HG03025 (cell line): ENCODE data around the gene SEMA3G.

ENCODE experiments used
- ATAC-seq: cut with Tn5 transposase; IDR thresholded peaks from one replicate; pipeline ENCODE4 v1.9.1; 2021; ENCODE audit warnings: mild to moderate bottlenecking, moderate library complexity; ENCODE audit not compliant: unreplicated experiment, low FRiP score

SEMA3G gene

DNA sequence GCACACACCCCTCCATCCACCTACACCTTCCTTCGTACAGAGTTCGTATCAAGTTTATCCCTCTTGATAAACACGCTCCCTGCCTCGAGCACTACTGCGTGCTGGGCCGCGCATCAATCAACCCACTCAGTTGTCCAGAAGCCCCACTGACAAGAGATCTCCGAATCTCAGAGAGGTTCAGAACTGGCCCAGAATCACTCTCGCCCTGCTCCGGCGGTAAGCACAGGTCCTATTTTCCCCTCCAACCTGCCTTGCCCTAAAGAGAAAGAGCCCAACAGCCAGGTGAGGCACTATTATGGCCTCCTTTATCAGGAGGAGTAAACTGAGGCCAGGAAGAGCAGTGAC is 10.0 kb upstream of the SEMA3G start:
- ATAC-seq: peak; percentile 3

DNA sequence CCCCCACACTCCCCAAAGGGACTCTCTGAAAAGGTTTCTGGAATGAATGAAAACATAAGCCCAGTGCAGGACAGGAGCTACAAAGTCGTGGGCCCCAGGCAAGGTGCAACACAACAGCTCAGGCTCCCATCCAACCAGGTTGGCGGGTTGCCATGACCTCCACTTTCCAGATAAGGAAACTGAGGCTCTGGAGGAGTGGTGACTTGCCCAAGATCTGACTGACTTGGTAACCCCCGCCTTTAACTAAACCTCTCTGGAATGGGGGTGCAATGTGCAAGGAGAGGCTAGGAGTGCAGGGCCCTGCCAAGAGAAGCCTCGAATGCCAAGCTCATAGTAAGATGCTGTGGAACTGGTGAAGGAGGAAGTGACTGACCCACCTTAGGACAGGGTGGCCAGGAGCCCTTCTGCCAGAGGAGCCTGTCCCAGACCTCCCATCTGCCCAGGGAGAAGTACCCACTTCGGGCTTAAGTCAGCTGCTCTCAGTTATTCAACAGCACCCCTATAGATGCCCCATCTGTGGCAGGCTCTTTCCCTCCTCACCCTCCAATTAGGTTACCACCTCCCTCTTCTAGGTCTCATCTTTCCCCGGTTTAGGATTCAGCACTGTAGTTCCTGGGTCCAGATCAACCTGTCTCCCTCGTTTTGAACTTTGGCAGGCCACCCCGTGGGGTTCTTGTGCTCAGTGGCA is 9.5 kb upstream of the SEMA3G start:
- no peak for ATAC-seq

DNA sequence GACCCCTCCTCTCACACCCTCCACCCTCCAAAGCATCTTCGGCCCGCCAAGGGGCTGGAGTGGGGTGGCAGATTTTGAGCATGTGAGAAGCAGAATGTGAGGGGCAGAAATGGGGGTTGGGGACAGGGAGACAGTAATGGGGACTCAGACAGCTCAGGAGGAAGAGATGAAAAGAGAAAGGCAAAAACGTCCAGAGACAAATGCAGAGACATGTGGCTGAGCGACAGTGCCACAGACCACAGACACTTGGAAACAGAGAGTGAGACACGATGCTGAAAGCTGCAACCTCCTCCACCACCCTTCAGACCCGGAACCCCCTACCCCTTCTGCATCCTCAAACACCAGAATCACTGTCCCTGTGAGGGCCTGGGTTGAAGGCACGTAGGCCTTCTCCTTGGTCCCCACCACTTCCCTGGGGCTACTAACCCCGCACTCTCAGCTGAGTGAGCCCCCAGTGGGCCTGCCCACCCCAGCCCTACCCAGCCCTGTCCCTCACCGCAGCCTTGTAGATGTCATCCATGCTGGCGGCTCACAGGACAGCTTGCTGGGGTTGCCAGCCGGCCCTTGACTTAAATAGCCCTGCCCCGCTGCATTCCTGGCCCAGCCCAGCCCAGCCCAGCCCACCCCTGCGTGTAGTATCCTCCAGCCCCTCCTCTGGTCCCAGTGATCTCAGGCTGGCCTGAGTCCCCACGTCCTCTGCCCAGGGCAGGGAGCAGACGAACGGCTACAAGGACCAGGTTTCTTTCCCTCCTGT is 8.8 kb upstream of the SEMA3G start, which contains the start of gene TNNC1:
Gene TNNC1, minus strand, starts transcription at position 546 of the 754 bp plus-strand sequence. Its CDS starts 26 bp downstream, at position 520.
- no peak for ATAC-seq

DNA sequence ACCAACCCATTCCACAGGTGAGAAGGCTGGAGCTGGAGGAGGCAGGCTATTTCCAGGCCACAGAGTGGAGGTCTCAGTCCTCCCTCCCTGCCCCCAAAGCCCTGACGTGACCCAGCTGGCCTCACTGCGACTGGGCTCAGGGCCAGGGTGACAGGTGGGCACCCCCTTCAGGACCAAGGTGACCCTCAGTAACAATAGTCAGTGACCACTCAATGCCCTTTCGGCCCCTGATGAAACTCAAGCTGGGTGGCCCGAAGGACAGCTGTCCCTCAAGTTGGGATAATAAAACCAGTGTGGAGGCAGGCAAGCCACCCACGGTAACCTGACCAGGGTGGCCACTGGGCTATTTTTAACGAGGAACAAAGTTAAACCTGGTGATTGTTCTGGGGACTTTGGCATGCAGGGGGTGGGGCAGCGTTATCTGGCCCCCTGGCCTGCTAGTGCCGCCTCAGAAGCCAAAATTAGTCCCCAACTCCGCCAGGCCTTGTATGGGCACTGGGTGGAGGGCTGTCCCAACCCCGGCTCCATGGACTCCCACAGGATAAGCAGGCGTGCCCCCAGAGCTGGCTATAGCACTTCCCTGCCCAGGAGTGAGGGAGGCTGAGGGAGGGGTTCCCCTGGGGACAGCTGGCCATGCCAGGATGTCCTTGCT is 7.8 kb upstream of the SEMA3G start:
- ATAC-seq: no peak

DNA sequence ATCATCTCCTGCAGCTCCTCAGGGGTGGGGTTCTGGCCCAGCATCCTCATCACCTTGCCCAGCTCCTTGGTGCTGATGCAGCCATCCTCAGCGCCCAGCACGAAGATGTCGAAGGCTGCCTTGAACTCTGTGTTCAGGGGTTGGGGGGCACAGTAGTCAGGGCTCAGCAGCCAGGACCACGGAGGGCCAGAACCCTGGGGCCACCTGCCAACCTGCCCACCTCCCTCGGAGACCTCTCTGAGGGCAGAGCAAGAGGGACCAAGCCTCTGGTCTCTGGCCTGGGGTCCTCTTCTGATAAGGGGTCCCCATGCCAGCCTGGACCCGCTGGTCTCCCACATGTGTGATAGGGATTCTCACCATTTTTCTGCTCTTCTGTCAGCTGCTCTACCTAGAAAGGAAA is 7.2 kb upstream of the SEMA3G start:
- ATAC-seq: no peak

DNA sequence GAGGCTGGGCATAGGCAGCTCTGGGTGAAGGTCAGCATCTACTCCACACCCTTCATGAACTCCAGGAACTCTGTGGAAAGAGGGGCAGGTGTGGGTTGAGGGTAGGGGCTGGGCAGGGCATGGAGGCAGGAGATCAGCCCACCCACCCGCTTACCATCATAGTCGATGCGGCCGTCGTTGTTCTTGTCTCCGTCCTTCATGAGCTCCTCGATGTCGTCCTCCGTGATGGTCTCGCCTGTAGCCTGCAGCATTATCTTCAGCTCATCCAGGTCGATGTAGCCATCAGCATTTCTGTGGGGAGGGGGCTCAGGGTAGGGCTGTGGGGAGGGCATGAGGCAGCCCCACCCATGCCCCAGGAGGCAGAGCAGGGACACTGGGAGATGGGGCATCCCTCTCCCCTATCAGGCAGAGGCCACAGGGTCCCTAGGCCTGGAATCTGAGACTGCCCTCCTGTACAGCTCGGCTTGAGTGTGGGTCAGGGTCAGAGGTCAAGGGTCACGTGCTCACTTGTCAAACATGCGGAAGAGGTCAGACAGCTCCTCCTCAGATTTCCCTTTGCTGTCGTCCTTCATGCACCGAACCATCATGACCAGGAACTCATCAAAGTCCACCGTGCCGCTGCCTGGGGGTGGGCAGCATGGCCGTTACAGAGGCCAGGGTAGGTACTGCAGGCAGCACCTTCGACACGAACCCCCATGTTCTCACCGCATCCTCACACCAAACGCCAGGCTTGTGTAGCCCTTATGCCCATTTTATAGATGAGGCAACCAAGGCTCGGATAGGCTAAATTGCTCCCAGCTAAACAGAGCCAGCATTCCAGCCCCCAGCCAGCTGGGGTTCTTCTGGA is 6.6 kb upstream of the SEMA3G start:
- no peak for ATAC-seq

DNA sequence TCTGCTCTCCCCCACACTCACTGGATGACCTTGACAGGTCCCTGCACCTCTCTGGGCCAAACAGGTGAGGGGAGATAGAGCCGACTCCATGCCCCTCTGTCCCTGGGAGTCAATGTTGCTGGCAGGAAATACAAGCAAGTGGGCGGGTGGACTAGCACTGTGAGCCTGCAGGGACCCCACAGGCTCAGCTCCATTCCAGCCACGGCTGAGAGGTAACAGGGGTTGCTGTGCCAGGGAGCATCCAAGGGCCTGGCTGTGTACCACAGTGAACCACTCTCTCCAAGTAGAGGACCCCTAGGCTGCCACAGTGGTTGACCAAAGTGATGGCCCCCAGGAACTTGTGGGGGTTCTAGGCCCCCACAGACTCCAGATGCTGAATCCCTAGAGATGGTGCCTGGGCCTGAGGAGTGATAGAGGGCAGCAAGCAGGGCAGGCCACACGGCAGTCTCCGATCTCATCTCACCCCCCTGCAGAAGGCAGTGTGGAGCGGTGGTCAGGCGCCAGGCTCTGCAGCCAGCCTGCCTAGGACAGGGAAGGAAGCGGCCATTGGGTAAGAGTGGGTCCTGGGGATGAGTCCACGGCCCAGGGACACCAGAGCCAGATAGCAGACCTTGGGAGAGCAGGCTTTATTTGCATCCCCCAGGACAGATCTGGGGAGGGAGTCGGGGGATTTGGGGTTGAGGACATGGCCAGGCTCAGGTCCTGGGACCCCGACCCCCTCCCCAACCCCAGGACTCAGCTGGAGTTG is 5.8 kb upstream of the SEMA3G start:
- ATAC-seq: no peak

DNA sequence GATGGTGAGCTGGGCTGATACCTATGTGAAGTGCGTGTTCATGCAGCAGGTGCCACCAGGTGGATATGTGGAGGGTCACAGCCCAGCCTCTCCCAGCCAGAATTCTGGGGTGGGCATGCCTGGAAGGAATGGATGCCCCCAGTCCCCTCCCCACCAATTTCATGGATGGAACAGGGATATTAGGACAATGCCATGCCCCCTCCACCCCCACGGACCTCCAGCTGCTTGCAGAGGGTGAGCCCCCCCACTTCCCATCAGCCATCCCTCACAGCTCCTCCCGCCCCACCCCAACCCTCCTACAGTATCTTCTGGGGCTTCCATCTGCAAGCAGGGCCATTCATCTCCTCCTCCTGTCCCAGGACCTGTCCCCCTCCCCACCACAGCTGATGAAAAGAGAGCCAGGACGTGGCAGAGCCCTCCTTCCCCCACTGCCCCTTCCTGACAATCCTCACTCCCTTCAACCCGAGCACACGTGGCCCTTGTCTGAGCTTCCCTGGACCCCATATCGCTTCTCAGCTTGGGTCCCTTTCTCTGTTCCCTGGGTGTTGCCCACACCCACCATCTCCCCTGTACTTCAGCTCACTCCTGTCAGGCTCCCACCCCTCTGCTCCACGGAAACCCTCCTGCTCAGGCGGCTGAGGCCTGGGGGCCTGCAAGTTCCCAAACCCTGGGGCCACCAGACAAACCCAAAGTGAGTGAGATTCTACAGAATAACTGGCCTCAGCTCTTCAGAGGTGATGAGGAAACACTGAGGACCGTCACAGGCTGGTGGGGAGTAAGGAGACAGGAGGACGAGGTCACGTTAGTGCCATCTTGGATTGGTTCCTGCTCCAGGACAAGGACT is 2.8 kb upstream of the SEMA3G start:
- no peak for ATAC-seq

DNA sequence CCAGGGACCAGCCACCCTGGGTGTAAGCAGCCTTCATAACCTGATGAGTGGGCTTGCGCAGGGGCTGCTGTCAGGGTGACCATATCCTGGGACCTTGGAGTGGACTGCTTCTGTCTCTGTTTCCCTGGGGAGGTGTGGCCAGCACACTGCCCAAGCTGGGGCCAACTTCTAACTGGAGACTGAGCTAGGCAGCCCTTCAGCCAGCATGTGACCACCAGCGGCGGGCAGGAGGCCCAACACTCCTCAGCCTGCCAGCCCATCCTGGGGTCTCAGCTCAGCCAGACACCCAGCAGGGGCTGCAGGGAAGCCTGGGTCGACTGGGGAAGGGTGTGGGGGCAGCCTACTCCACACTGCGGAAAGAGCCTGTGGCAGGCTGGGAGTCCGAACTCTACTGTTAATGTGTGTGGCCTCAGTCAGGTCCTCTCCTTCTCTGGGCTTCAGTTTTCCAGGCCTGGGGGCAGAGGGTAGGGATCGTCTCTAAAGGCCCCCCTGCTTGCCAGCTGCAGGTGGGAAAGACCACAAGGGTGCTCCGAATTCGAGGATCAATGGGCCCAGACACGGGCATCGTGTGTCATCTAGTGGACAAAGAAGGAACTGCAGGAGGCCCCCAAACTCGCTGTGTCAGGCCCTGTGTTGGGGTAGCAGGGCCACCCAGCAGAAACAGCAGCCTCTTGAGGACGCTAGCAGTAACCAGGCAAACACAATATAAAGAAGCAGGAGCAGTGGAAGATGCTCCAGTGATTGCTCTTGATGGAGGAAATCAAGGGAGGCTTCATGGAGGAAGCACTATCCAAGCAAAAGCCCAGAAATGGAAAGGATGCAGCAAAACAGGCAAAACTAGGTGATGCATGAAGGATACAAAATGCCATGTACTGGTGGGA is 2.0 kb upstream of the SEMA3G start:
- ATAC-seq: no peak

DNA sequence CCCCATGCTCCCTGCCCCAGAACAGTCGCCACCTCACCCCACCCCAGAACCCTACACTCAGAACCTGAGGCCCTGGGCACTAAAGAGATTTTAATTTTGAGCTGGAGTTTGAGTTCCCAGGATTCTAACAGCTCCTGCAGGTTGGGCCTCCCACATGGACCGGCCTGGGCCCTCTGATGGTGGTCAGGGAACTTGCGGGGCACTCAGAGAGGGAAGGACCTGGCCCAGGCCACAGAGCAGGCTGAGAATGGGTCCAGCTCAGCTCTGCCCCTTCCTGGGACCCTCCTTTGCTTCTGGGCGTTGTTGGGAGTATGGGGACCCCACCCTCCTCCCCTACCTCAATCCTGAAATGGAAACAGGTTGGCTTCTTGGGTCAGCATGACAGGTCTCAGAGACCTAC is 1.1 kb upstream of the SEMA3G start:
- no peak for ATAC-seq

DNA sequence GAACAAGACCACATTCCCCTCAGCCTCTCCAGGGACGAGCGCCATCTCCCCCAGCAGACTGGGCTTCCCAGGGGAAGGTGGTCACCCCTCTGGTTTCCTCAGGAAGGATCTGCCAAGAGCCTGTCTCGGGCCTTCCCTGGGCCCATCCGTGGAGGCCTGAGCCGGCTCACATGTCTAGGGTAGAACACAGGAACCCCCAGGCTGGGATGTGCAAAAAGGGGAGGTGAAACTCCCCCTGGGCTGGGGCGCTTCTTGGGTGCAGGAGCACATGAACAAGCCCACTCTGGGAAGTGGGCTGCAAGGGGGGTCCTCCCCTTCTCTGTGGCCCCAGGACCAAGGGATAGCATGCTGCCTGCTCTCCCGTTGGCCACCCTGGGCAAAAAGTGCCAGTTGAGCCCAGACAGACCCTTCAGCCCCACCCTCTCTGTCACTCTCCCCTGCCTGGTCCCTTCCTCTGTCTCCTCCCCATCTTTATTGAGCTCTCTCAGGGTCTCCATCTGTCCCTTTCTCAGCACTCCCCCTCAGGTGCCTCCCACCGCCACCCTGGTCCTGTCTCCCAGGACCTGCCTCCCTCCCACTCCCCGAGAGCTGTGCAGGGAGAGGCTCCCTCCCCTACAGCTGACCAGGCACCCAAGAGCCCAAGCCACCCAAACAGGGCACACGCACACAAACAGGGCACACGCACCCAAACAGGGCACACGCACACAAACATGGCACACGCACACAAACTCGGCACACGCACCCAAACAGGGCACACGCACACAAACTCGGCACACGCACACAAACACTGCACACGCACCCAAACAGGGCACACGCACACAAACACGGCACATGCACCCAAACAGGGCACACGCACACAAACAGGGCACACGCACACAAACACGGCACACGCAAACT is 864 bp downstream of the SEMA3G start:
- no peak for ATAC-seq

DNA sequence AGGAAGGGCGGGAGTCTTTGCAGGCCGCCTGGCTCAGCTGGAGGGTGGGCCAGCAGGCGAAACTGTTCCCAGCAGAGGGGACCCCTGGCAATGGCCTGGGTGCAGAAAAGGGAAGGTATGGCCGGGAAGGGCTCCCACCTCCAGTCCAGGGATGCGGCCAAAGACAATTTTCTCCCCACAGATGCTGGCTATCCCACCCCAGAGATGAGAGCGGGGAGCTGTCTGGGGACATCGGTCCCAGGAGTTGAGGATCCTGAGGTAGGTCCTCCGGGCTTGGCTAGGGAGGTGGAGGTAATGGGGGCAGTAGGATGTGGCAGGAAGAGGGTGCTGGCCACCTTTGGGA is 1.7 kb downstream of the SEMA3G start:
- no peak for ATAC-seq

DNA sequence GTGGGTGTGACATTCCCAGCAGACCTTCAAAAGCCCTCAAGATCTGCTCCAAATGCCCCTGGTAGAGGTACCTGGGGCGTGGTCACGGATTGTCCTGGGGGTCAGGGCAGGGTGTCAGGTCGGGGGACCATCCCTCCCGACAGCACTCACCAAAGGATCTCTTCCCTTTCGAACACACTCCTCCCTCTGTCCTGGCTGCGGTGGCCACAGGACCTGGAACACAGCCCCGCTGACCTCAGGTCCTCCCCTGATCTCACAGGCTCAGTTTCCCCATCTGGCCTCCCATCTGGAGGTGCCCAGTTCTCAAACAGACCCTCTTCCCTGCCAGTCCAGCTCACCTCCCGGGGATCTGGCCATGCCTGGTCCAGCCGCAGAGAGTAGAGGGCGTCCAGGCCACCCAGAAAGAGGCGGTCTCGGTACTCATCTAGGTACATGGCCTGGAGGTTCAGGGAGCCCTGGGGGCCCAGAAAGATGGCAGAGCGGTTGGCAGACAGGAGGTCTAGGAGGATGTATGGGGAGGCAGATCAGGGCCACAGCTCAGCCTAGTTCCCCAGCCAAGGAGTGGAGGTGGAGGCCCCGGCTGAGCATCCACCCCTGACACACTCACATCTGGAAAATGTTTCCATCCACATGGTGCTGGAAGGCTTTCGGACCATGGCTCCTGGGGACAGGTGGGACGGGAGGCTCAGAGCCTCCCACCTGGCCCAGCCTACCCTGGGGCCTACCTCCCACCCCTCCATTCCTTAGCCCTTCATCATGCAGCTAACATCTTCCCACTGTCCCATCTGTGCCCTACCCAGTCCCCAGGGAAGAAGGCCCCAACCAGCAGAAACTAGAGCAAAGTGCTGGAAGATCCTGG is 2.3 kb downstream of the SEMA3G start:
- no peak for ATAC-seq

DNA sequence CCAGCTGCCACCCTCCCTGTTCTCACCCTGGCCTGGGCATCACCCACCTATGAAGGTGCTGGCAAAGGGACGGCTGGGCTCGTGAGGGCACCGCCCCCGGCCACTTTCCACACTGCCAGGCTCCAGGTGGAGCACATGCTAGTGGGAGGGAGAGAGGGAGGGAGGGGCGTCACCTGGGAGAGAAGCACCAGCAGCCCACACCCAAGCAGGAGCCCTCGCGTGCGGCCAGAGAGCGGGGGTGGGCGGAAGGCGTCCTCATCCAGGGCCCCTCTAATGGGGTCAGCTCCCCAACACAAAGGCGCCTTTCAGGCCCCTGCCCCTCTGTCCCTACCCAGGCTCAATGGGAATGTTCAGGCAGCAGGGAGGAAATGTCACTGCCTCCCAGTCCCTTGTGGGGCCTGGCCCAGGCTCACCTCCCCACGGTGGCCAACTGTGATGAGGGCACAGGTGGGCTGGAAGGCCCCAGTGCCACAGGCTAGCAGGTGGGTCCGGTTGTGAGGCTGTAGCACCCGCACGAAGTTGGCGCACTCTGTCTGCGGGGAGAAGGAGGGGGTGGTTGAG is 3.1 kb downstream of the SEMA3G start:
- ATAC-seq: no peak

DNA sequence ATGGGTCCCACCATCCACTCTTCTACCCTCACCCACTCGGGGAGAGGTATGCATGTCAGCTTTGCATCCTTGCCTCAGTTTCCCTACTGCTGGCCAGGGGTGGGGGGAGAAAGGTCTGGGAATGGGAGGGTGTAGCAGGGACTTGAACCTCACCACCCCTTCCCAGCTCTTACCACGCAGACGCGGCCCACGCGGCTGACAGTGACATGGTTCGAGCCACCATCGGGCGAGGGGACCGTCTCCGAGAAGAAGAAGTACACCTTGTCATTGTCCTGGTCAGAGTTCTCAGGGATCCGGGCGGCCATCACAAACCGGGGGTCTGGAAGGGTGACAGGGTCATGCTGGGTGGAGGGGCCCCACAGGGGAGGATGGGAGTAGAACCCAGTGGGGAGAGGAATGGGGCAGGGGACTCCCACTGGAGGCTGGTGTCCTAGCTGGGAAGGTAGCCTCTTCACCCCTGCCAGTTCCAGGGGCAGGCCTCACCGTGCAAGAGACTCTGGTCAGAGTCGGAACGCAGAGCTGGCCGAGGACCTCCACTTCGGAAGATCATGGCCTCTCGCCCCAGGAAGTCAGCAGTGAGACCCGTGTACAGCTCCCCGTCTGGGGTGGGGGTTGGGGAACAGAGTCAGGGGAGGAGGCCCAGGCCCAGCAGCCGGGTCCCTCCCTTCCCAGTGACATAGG is 3.7 kb downstream of the SEMA3G start:
- no peak for ATAC-seq

DNA sequence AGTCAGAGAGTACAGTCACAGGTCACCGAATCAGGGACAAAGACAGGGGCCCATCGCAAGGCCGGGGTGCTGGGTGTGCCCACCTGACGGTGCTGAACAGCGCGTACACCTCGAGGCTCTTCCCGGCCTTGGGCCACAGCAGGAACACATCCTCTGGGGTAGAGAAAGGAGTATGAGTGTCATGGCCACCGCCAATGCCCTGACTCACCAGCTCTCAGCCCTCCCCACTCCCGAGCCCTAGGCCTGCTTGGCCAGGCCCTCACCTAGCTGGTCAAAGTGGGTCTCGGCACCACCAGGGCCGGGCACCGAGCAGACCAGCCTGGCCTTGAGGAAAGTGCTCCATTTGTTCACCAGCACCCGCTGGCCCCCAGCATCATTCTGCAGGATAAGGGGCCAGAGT is 4.2 kb downstream of the SEMA3G start:
- no peak for ATAC-seq
